Ovary (tissue), 9 donors: Measurements from ENCODE around the gene BMPER. TPM values are rescaled to one million over a fixed set of nuclear protein-coding genes. Genes with fewer than 3 reads are reported as not detected.

Experiments used
- DNase-seq, 5 donors: peaks; one replicate each; pipeline ENCODE4 v3.0.0-alpha.2; 2019 to 2020
- H3K27ac ChIP-seq, 2 donors: fragments of 200-600 bp; one replicate each; pipeline versions ENCODE4 v1.5.1 to v1.8.0; 2019 to 2022
- H3K27me3 ChIP-seq: fragments of 200-600 bp; one replicate; pipeline ENCODE4 v1.8.0; 2022
- H3K36me3 ChIP-seq: fragments of 200-600 bp; sonication (generic); one replicate; pipeline ENCODE4 v1.5.1; 2019
- H3K4me1 ChIP-seq: one replicate; pipeline ENCODE4 v1.8.1; 2013; ENCODE audit warnings: mild to moderate bottlenecking, moderate library complexity; ENCODE audit not compliant: insufficient read depth
- H3K4me3 ChIP-seq: fragments of 200-600 bp; sonication (generic); one replicate; pipeline ENCODE4 v1.5.1; 2017
- H3K9me3 ChIP-seq, 2 donors: fragments of 200-600 bp in 1 of 2; sonication (generic) in 1 of 2; one replicate each; pipeline versions ENCODE4 v1.5.1 to v1.8.1; 2013 to 2019; ENCODE audit warnings: mild to moderate bottlenecking in 1 of 2, moderate library complexity in 1 of 2
- EP300 ChIP-seq: sonication (generic); formaldehyde crosslinking; IDR thresholded peaks from one replicate; pipeline ENCODE4 v1.6.1; 2017; ENCODE audit warnings: antibody characterized with exemption
- POLR2A ChIP-seq: fragments of 450-650 bp; IDR thresholded peaks from one replicate; pipeline ENCODE4 v1.6.1; 2017; ENCODE audit warnings: antibody characterized with exemption, mild to moderate bottlenecking, moderate library complexity
- WGBS, 3 donors: extraction: QIAGEN DNeasy Blood & Tissue Kit in 1 of 3; methylation state at CpG; one replicate each; pipeline versions ENCODE4 v1.1.5 to v1.1.7; 2013 to 2017; 5-methylcytosine and 5-hydroxymethylcytosine counted together
- intact Hi-C, 4 donors: fragments of 100-400 bp; cut with DNase I; formaldehyde crosslinking; loops; one replicate each; pipeline versions ENCODE4 v1.11.0 to v1.15.1; 2022 to 2023
- polyA plus RNA-seq, 2 donors: library from polyadenylated mRNA; stranded (reverse); fragments of 200-250 nt in 1 of 2; fragments of 350-450 nt in 1 of 2; fragmentation: Illumina TruSeq in 1 of 2; extraction: RNeasy Lipid Tissue Mini Kit (QIAGEN cat#74804) in 1 of 2; gene quantifications; one replicate each; pipeline ENCODE4 v1.2.3, GENCODE V29; 2013 to 2014
- total RNA-seq, 7 donors: library from RNA; depleted of rRNA in 2 of 7; stranded (reverse); fragments of >200 nt in 2 of 7; fragmentation: NEBNext Ultra II Directional in 3 of 7; extraction: Animal tissue kit (Norgen Biotek cat#: 25700) in 3 of 7; gene quantifications; one replicate each; pipeline versions ENCODE4 v1.1.0 to v1.2.4, GENCODE V29; 2016 to 2023
- TF ChIP-seq, protein P1 (sequence below), 3 donors: fragments of 450-650 bp in 2 of 3; fragments of 200-600 bp in 1 of 3; IDR thresholded peaks; one replicate each; pipeline versions ENCODE4 v1.5.1 to v1.8.0; 2016 to 2022; ENCODE audit warnings: antibody characterized with exemption in 3 of 3, mild to moderate bottlenecking in 1 of 3
- donor health status: DM: no; HTN: no; CAD: no; lungs with moderate emphysema.
- donor health status: DM: no; HTN: no; CAD: no.
- donor health status: Bipolar disorder and iron deficiency.
- donor health status: DM: yes; HTN: yes; CAD: no.
- donor health status: DM: no; HTN: no; CAD: no.
- donor health status: DM: yes; HTN: yes; CAD: no.

BMPER gene
- total and polyA plus RNA-seq, 9 donors = 2.9 to 15.3 (median 5.4) TPM

DNA sequence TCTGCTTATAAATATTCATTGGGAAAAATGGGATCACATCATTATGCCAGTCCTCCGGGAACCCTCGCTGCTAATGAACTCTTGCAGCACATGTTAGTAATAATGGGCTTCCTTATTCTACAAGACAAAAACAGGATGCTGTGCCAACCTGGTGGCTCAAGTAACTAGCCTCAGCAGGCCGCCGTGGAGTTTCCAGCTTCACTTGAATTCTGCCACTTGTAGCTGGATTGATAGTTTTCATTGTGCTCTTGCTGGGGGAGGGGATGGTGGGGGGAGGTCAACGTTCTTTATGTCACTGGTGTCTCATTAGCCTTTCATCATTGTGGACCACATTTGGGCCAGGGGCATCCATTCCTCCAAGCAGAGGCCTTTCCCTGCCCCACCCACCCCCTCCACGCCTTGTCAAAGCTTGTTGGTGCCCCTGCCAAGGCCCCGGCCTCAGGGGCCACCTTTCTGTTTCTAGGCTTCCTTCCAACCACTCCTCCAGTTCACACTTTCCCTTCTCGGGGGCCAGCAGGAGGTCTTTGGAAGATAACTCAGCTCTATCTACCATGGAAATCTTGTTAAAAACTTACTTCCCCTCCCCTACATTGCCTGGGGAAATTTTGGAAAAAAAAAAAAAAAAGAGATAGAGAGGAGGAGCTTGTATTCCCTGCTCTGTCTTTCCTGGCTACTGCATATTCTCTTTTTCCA is 153.9 kb downstream of the BMPER start:
- peak overlapping the region; percentile 6 to 75 for H3K27ac ChIP-seq
- DNase-seq = peak in 4 of 5 donors; percentile 50 to 59 (median 55)

DNA sequence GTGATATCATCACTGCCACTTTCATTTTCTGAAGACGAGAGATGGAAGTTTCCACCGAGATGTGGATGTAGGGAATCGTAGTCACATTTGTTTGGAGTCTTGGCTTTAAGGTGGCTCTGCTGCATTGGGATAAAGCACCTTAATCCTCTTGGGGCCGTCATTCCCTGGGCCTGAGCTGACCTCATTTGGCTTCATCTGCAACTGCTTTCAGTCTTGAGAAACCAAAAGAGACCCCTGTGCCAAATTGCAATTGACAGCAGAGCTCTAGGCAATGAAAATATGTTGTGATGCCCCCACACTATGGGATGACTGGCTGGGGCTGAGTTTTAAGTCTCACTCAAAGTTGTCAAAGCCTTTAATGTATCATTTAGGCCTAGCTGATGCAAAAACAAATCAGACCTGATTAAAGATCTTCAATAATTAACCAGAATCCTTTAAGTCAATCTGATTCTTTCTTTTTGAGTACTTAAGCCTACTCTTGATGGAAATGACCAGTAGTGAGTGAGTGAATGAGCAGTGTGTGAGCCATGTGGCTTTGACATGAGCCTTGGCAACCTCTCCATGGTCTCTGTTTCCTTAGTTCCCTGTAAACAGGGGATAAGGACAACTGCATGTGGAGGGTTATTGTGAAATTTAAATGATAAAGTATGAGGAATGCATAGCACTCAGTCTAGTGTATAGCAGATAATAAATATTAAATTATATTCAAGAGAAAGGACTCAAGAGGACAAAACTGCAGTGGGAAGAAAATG is 155.0 kb downstream of the BMPER start:
- TF ChIP-seq, protein P1, sequence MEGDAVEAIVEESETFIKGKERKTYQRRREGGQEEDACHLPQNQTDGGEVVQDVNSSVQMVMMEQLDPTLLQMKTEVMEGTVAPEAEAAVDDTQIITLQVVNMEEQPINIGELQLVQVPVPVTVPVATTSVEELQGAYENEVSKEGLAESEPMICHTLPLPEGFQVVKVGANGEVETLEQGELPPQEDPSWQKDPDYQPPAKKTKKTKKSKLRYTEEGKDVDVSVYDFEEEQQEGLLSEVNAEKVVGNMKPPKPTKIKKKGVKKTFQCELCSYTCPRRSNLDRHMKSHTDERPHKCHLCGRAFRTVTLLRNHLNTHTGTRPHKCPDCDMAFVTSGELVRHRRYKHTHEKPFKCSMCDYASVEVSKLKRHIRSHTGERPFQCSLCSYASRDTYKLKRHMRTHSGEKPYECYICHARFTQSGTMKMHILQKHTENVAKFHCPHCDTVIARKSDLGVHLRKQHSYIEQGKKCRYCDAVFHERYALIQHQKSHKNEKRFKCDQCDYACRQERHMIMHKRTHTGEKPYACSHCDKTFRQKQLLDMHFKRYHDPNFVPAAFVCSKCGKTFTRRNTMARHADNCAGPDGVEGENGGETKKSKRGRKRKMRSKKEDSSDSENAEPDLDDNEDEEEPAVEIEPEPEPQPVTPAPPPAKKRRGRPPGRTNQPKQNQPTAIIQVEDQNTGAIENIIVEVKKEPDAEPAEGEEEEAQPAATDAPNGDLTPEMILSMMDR (IDR thresholded peaks at IDR 0.05) = no peak
- TF ChIP-seq EP300 (no peak), POLR2A (no peak)
- H3K4me1 ChIP-seq = peaks cover 8% of the 10 kb centered on the region
- no peaks in the 10 kb centered on the region for H3K27me3 ChIP-seq
- WGBS, 3 donors = 53 to 58% (median 57%) methylated on average over 4 of the region's 4 CpGs
- H3K9me3 ChIP-seq = no peaks in the 10 kb centered on the region
- no peak overlapping the region for H3K4me3 ChIP-seq
- no peak for DNase-seq
- H3K27ac ChIP-seq = peak overlapping the region in 1 of 2 donors; percentile 75
- intact Hi-C loops = no loop called here
- no peaks in the 10 kb centered on the region for H3K36me3 ChIP-seq

More for the DNA sequence above, 153.9 kb downstream of the BMPER start:
- Histone ChIP-seq H3K27me3 (no peaks in the 10 kb centered on the region), H3K4me1 (peaks cover 8% of the 10 kb centered on the region), H3K4me3 (no peak overlapping the region), H3K9me3 (no peaks in the 10 kb centered on the region), H3K36me3 (no peaks in the 10 kb centered on the region)
- WGBS, 3 donors = 13 to 19% (median 13%) methylated on average over 8 of the region's 8 CpGs
- TF ChIP-seq POLR2A (no peak), EP300 (no peak)
- TF ChIP-seq, protein P1 (IDR thresholded peaks at IDR 0.05) = no peak
- intact Hi-C loops = no loop called here

DNA sequence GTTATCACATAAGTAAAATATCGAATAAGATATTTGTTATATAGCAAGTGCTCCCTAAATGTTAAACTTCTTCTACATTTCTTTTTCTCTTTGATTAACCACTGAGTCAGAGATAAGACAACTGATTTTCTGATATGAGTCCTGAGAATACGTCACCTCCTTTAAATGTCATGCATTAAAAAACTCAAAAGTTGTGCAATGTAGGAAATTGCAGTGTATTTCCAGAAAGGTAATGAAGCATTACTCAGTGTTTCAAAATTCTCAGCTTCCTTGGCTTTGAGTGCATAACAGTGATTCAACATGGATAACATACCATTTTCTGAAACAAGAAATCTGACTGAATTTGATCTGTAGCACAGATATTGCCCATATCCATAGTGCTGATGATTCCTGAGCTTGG is 155.8 kb downstream of the BMPER start:
- DNase-seq = no peak
- Histone ChIP-seq H3K4me1 (peaks cover 8% of the 10 kb centered on the region), H3K36me3 (no peaks in the 10 kb centered on the region), H3K4me3 (no peak overlapping the region), H3K9me3 (no peaks in the 10 kb centered on the region), H3K27ac (no peak overlapping the region), H3K27me3 (no peaks in the 10 kb centered on the region)
- TF ChIP-seq, protein P1 (IDR thresholded peaks at IDR 0.05) = no peak
- no peak for TF ChIP-seq POLR2A
- TF ChIP-seq EP300 = no peak
- intact Hi-C loops = no loop called here
- 81 to 89% (median 84%) methylated on average over 2 of the region's 2 CpGs for WGBS, 3 donors

DNA sequence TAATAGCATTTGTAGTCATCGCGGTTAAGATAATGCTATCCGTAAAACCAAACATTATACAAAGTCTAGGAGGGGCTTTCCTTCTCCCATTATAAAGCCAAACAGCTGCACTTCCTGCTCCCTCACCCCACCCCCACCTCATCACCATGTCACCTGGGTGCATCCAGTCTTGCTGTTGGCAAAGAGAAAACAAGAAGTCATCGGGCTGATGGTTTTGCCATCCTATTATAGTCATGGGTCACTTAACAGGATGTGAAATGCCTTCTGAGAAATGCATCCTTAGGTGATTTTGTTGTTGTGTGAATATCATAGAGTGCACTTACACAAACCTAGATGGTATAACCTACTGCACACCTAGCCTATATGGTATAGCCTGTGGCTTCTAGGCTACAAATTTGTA is 157.0 kb downstream of the BMPER start:
- WGBS, 3 donors = 84 to 90% (median 86%) methylated on average over 4 of the region's 4 CpGs
- H3K27me3 ChIP-seq = no peaks in the 10 kb centered on the region
- no peaks in the 10 kb centered on the region for H3K9me3 ChIP-seq
- DNase-seq = no peak
- intact Hi-C loops = no loop called here
- H3K4me3 ChIP-seq = no peak overlapping the region
- H3K36me3 ChIP-seq = no peaks in the 10 kb centered on the region
- H3K27ac ChIP-seq = no peak overlapping the region
- TF ChIP-seq POLR2A = no peak
- TF ChIP-seq, protein P1 (IDR thresholded peaks at IDR 0.05) = no peak
- peaks cover 10% of the 10 kb centered on the region for H3K4me1 ChIP-seq
